CD4-positive, alpha-beta T cell treated with Interleukin-4 for 4 hours (primary cell): Measurements from ENCODE around the gene LYRM4.

Source experiments
- DNase-seq: peaks from one replicate; pipeline ENCODE4 v3.0.0-alpha.2; 2020

Gene LYRM4

DNA sequence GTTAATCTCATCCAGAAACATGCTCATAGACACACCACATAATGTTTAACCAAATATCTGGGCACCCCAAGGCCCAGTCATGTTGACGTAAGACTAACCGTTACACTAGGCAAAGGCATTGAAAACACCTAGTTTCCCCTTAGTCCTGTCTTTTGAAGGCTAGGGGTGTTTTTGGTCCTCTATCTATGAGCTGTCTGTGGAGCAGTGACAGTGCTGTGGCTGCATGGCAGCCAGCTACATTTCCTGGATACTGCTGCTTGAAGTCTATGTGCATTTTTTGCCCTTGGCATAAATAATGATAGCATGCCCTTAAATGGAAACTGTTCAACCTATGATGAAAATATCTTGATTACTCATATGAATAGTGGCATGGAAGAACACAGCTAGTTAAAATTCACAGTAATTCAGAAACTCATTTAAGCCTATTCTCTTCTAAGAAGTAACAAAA is 19.2 kb upstream of the LYRM4 start:
- DNase-seq = peak; percentile 36

GRCh38 chr6:5278565-5279120 is 17.9 kb upstream of the LYRM4 start:
- no peak for DNase-seq

- DNase-seq = no peak
Measured at GRCh38 chr6:5278047-5278446, 17.3 kb upstream of the LYRM4 start.

- no peak for DNase-seq
Measured at GRCh38 chr6:5277589-5277988, 16.8 kb upstream of the LYRM4 start.

- DNase-seq = no peak
Measured at GRCh38 chr6:5276581-5276980, 15.8 kb upstream of the LYRM4 start.

DNA sequence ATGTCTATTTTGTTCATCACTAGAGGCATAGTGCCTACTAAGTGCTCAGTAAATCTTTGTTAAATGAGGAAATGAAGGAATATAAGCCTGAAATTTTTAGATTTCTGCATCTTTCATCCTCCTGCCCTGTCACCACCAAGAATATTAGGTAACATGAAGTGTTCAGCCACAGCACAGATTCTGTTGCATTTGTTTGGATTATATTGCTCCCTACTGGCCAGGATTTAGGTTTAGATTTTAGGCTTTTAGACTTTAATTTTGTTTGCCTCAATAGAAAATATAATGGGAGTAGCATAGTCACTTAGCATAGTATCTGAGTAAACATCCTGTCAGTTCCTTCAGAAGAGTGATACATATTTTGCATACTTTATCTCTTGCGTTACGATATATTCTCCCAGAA is 14.7 kb upstream of the LYRM4 start:
- DNase-seq = no peak

- peak; percentile 10 for DNase-seq
Measured at GRCh38 chr6:5274231-5274630, 13.5 kb upstream of the LYRM4 start.

DNA sequence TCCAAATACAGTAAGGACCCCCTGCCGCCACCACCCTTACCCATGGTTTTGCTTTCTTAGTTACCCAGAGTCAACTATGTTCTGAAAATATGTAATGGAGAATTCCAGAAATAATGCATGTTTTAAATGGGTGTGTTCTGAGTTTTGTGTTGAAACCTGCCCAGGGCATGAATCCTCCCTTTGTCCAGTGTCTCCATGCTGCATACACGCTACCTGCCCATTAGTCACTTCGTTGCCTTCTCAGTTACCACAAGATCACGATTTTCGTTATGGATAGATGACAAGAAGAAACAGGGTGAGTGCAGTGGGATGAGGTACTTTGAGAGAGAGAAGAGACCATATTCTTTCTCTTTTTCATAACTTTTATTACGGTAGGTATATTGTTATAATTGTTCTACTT is 11.2 kb upstream of the LYRM4 start:
- no peak for DNase-seq

DNA sequence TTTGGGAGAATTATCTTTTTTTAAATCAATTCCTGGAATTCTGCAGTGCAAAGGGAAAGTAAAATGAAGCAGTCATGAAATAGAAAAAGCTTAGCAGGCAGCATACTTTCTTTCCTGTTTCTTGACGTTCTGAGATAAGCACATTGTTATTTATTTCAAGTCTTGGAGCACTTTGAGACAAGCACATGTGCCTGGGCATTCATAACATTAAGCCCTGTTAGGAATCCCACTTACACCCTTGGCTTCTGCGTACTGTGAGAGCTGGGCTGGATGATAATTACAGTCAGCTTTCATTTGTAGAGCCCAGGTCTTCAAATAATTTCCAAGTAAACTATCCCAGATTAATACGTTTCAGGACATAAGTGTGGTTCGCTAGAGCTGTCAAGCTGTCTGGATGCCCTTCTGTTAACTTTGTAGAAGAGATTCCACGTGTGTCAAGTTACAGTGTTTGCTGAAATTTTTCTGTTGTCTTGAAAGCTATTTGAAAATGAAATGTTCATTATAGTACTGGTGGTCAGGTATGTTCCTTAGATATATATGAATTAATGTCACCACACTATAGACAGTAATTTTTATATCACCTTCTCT is 9.4 kb upstream of the LYRM4 start:
- no peak for DNase-seq

DNA sequence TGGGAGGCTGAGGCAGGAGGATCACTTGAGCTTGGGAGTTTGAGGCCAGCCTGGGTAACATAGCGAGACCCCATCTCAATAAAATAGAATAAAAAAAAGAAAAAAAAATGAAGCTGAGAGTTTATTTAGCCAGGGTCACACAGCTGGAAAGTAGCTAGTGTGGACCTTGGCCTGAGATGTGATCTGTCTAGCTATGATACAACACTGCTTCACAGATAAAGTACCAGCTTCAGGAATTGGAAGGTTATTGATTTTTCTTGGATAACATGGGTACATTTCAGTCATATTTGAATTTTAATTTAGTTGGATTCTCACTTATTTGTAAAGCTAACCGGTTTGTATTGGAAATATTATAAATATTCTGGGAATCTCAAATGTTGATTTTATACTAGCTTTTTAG is 5.7 kb upstream of the LYRM4 start:
- no peak for DNase-seq

DNA sequence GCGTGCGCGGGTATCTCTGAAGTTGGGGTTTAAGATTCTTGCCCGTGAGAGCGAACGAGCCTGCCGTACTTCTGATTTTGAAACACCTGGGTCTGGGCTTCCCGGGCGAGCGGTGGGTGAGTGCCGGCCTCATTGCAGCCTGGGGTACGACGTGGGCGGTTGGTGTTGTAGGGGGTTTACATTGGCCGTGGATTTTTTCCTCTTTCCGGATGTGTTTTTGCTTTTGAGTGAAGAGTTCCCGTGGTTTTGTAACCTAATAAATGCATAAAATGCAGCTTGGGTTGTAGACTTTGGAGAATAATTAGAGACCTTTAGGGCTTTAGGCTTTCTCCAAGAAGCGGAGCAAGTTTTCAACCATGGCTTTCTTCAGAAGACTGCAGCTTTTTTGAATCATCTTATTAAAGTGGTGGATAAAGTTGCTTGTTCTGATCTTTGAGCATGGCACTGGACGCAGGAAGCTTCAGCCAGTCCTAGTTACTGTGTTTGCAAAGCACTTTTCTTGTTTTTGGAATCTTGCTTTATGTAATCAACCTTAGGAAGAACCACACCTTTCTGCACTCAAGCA is 877 bp upstream of the LYRM4 start:
- DNase-seq = no peak

GRCh38 chr6:5260111-5260620 is 584 bp downstream of the LYRM4 start:
- DNase-seq = peak; percentile 77

DNA sequence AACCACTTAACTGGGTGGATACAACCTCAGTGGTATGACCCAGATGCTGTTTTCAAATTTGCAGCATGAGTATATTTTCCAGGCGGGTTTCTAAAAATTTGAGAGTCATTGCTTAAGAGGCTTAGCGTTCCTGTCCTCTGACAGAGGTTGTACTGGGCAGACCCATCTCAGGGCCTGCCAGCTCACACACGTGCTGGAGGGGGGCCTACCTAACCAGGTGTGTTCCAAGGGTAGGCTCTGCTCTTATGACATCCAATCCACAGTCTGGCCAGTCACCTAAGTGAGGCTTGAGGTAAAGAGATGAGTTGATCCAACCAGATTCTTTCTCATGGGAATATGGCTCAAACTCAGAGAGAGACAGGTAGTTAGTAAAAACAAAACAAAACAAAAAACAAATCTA is 1.3 kb downstream of the LYRM4 start:
- DNase-seq = no peak

GRCh38 chr6:5257400-5257799 is 3.4 kb downstream of the LYRM4 start:
- DNase-seq = no peak

- no peak for DNase-seq
Measured at GRCh38 chr6:5256952-5257351, 3.8 kb downstream of the LYRM4 start.

DNA sequence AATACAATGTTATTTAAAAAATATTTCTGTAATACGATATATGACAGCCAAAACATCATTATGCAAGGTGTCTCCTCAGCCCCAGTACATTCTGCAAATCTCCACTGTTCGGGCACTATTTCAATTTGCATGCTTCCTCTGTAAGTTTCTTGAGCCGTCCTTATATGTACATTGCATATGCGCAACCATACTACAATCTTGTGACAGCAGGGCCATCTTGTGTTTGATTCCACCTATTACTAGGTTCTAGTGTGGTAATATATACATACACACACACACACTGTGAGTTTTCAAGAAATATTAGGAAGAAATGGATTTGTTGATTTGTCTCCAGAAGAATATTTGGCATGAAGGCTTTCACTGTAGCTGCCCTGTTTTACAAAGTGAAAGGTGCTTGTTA is 9.8 kb downstream of the LYRM4 start:
- DNase-seq = no peak

DNA sequence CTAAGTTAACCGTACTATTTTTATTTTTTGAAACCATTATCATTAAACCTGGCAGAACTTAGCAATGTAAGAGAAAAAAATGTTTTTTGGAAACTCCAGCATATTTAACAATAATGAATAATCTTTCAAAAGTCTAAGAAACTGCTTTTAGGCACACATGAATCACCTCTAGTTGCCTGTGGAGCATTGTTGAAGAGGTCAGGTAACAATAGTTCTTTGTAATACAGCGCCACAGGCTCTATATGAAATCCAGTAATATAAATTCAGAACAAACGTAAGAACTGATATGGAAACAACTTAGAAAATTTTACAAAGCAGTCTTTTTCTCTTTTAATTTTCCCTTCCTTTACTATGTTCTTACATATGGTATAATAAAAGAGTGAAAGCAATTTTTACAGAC is 10.3 kb downstream of the LYRM4 start:
- no peak for DNase-seq

GRCh38 chr6:5249451-5250122 is 11.2 kb downstream of the LYRM4 start:
- DNase-seq = no peak

GRCh38 chr6:5248302-5249098 is 12.2 kb downstream of the LYRM4 start:
- no peak for DNase-seq

DNA sequence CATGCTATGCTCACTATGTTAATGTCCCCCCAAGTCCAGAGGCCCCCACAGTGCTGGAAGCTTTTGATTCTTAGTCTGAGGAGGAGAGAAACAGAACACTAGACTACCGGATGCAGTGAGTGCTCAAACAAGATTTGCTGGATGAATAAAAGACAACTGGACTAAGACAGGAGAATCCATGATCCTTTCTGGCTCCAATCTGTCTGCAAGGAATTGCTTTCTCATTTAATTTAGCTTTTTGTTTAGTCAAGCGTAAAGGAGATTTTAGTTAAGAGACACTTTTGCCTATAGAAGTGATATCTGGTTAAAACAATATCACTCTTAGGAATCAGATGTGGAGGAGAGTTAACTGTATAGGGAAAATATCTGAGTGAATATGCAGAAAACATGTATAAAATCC is 13.5 kb downstream of the LYRM4 start:
- DNase-seq = no peak

- no peak for DNase-seq
Measured at GRCh38 chr6:5246141-5247097, 14.3 kb downstream of the LYRM4 start.

- DNase-seq = no peak
Measured at GRCh38 chr6:5243069-5243468, 17.7 kb downstream of the LYRM4 start.
